HCEC 1CT (cell line): ENCODE data around the gene LAIR1.

Experiments used
- DNase-seq: peaks from one replicate; pipeline ENCODE4 v3.0.0-alpha.2; 2017

Gene LAIR1

GRCh38 chr19:54316746-54317107 lies 48.0 kb downstream of the LAIR1 start:
- no peak for DNase-seq

GRCh38 chr19:54315956-54316355 lies 48.8 kb downstream of the LAIR1 start:
- no peak for DNase-seq

- DNase-seq, result no peak
Observed at GRCh38 chr19:54312436-54313377, 52.0 kb downstream of the LAIR1 start, which contains the start of gene LILRA5. TSS of gene LILRA5 (minus strand) at chr19:54313166. CDS start at chr19:54313019, 147 bp downstream.

GRCh38 chr19:54312011-54312410 lies 52.7 kb downstream of the LAIR1 start:
- no peak for DNase-seq

GRCh38 chr19:54311486-54311885 lies 53.2 kb downstream of the LAIR1 start:
- no peak for DNase-seq

GRCh38 chr19:54310543-54310942 lies 54.2 kb downstream of the LAIR1 start:
- DNase-seq, result no peak

- DNase-seq, result no peak
Observed at GRCh38 chr19:54309811-54310210, 54.9 kb downstream of the LAIR1 start.

GRCh38 chr19:54307389-54308020 lies 57.2 kb downstream of the LAIR1 start:
- no peak for DNase-seq

- no peak for DNase-seq
Observed at GRCh38 chr19:54305141-54305540, 59.6 kb downstream of the LAIR1 start.

GRCh38 chr19:54302257-54302656 lies 62.5 kb downstream of the LAIR1 start:
- DNase-seq, result no peak
